ENCODE results near the gene NSRP1.
A peak's percentile ranks its signal among the peaks of the same experiment; 100 is the strongest.
"Not testable (repeated sequence)": the region's sequence is repeated elsewhere in the genome, so short reads cannot be mapped to it uniquely, and the experiment has no call there.

NSRP1 gene

GRCh38 chr17:30112794-30113193 is 3.8 kb upstream of the NSRP1 start:
- H3K4me3 ChIP-seq (ENCODE audit: low read depth, low read length): no peak overlapping the region
- no peak for TF ChIP-seq MAX (IDR thresholded peaks at IDR 0.05; ENCODE audit: low read depth, low read length)
- no peak for DNase-seq (ENCODE audit: low read depth)

GRCh38 chr17:30113213-30113612 is 3.4 kb upstream of the NSRP1 start:
- H3K4me3 ChIP-seq (ENCODE audit: low read depth, low read length): no peak overlapping the region
- peak; percentile 55 for DNase-seq (ENCODE audit: low read depth)
- no peak for TF ChIP-seq POLR2A (IDR thresholded peaks at IDR 0.05; ENCODE audit: extremely low read depth, insufficient read length)
- no peak for TF ChIP-seq CTCF (IDR thresholded peaks at IDR 0.05; ENCODE audit: low read depth, low read length)
- no peak for TF ChIP-seq MAX (IDR thresholded peaks at IDR 0.05; ENCODE audit: low read depth, low read length)
- no peak for TF ChIP-seq MYC (IDR thresholded peaks at IDR 0.05; ENCODE audit: low read depth, low read length)

GRCh38 chr17:30116345-30116660 is 313 bp upstream of the NSRP1 start:
- TF ChIP-seq MAX (IDR thresholded peaks at IDR 0.05; ENCODE audit: low read depth, low read length): no peak
- no peak for TF ChIP-seq POLR2A (IDR thresholded peaks at IDR 0.05; ENCODE audit: extremely low read depth, insufficient read length)
- TF ChIP-seq CTCF (IDR thresholded peaks at IDR 0.05; ENCODE audit: low read depth, low read length): no peak
- TF ChIP-seq MYC (IDR thresholded peaks at IDR 0.05; ENCODE audit: low read depth, low read length): no peak
- peak overlapping the region; percentile 99 for H3K4me3 ChIP-seq (ENCODE audit: low read depth, low read length)
- DNase-seq (ENCODE audit: low read depth): no peak

GRCh38 chr17:30117675-30118081 is 1.1 kb downstream of the NSRP1 start:
- TF ChIP-seq POLR2A (IDR thresholded peaks at IDR 0.05; ENCODE audit: extremely low read depth, insufficient read length) (no peak), MAX (IDR thresholded peaks at IDR 0.05; ENCODE audit: low read depth, low read length) (no peak), CTCF (IDR thresholded peaks at IDR 0.05; ENCODE audit: low read depth, low read length) (no peak), MYC (IDR thresholded peaks at IDR 0.05; ENCODE audit: low read depth, low read length) (no peak)
- H3K4me3 ChIP-seq (ENCODE audit: low read depth, low read length): peak overlapping the region; percentile 99
- no peak for DNase-seq (ENCODE audit: low read depth)

- DNase-seq (ENCODE audit: low read depth): not testable (repeated sequence)
- peak overlapping the region; percentile 99 for H3K4me3 ChIP-seq (ENCODE audit: low read depth, low read length)
Measured at GRCh38 chr17:30118635-30119034, 2.0 kb downstream of the NSRP1 start.

- no peak overlapping the region for H3K4me3 ChIP-seq (ENCODE audit: low read depth, low read length)
- no peak for DNase-seq (ENCODE audit: low read depth)
- no peak for TF ChIP-seq MYC (IDR thresholded peaks at IDR 0.05; ENCODE audit: low read depth, low read length)
- no peak for TF ChIP-seq POLR2A (IDR thresholded peaks at IDR 0.05; ENCODE audit: extremely low read depth, insufficient read length)
- TF ChIP-seq CTCF (IDR thresholded peaks at IDR 0.05; ENCODE audit: low read depth, low read length): no peak
- TF ChIP-seq MAX (IDR thresholded peaks at IDR 0.05; ENCODE audit: low read depth, low read length): no peak
Measured at GRCh38 chr17:30124273-30124796, 7.7 kb downstream of the NSRP1 start.

GRCh38 chr17:30130121-30130520 is 13.5 kb downstream of the NSRP1 start:
- TF ChIP-seq MAX (IDR thresholded peaks at IDR 0.05; ENCODE audit: low read depth, low read length): no peak
- no peak for TF ChIP-seq CTCF (IDR thresholded peaks at IDR 0.05; ENCODE audit: low read depth, low read length)
- TF ChIP-seq POLR2A (IDR thresholded peaks at IDR 0.05; ENCODE audit: extremely low read depth, insufficient read length): no peak
- TF ChIP-seq MYC (IDR thresholded peaks at IDR 0.05; ENCODE audit: low read depth, low read length): no peak
- DNase-seq (ENCODE audit: low read depth): no peak
- no peak overlapping the region for H3K4me3 ChIP-seq (ENCODE audit: low read depth, low read length)
